ENCODE measurements around the gene PLCL2. TPM values are rescaled to one million over a fixed set of nuclear protein-coding genes. Genes with fewer than 3 reads are reported as not detected.

PLCL2 gene
- total and polyA plus RNA-seq, 2 donors (not counting 1 experiment from before 2014, with no cell fraction given): 21.7 to 55.2 TPM

- intact Hi-C loops (cut with micrococcal nuclease): no loop called here
- Histone ChIP-seq H3K9me3 (ENCODE audit: control extremely low read depth in 1 of 3, control insufficient read depth in 2 of 3, insufficient read depth in 1 of 3, low read length in 2 of 3) (no peaks in the 10 kb centered on the region), H3K9ac (ENCODE audit: low read length) (no peak overlapping the region), H3K27me3 (replicated peaks in 1 of 4; ENCODE audit: control extremely low read depth in 1 of 4, control insufficient read depth in 3 of 4, insufficient read depth in 4 of 4, low read length in 3 of 4) (no peaks in the 10 kb centered on the region), H3K4me2 (replicated peaks; ENCODE audit: low read depth, low read length, poor library complexity, severe bottlenecking) (no peak overlapping the region), H3K4me1 (ENCODE audit: control insufficient read depth in 2 of 2, insufficient read depth in 2 of 2, low read length in 2 of 2) (peaks cover 45 to 50% of the 10 kb centered on the region in 2 donors), H3K27ac (ENCODE audit: low read length in 2 of 2) (peak overlapping the region; percentile 93 to 97), H3K4me3 (ENCODE audit: control extremely low read depth in 1 of 5, extremely low read depth in 1 of 5, insufficient read depth in 1 of 5, low read depth in 2 of 5, low read length in 4 of 5) (no peak overlapping the region), H3K36me3 (replicated peaks in 1 of 2; ENCODE audit: control extremely low read depth in 1 of 2, control insufficient read depth in 1 of 2, extremely low read depth in 1 of 2, insufficient read depth in 2 of 2, low read length in 1 of 2) (no peaks in the 10 kb centered on the region), H4K20me1 (ENCODE audit: control insufficient read depth, insufficient read depth, low read length, poor library complexity, severe bottlenecking) (no peaks in the 10 kb centered on the region), H2AFZ (ENCODE audit: insufficient read depth, low read depth, low read length, poor library complexity, severe bottlenecking) (no peak overlapping the region), H3K79me2 (ENCODE audit: control insufficient read depth, insufficient read depth, low read length) (no peaks in the 10 kb centered on the region)
- peak overlapping the region; percentile 71 for H3K27ac Mint-ChIP-seq
- POLR2A ChIA-PET: interaction anchor here (0.6 kb wide), 1 partner anchor 40 kb away, joined by 3 read pairs; no protein-coding TSS in a partner anchor
- no CpG with 5 or more reads among the region's 2 CpGs for WGBS (ENCODE audit: insufficient coverage)
- no peaks in the 10 kb centered on the region for H3K27me3 Mint-ChIP-seq
- ATAC-seq (ENCODE audit: low read depth) (no peak), DNase-seq (no peak)
- peaks cover 58% of the 10 kb centered on the region for H3K4me1 Mint-ChIP-seq
- no peaks in the 10 kb centered on the region for H3K9me3 Mint-ChIP-seq (ENCODE audit: insufficient read depth)
- no peak overlapping the region for H3K4me3 Mint-ChIP-seq
- CTCF ChIA-PET: interaction anchor here (1.0 to 1.3 kb wide), 4 partner anchors 9 to 188 kb away, joined by 3 to 7 read pairs (median 4); partner anchors contain the start of gene PLCL2
- TF ChIP-seq EZH2 (IDR thresholded peaks at IDR 0.05; ENCODE audit: borderline replicate concordance, insufficient read depth, low read depth, low read length, poor library complexity, severe bottlenecking) (no peak), CTCF (IDR thresholded peaks at IDR 0.05) (no peak)
Measured at GRCh38 chr3:16844222-16844621, 40.5 kb upstream of the PLCL2 start.

GRCh38 chr3:16844791-16845190 lies 40.0 kb upstream of the PLCL2 start:
- TF ChIP-seq CTCF (IDR thresholded peaks at IDR 0.05): no peak
- Histone ChIP-seq H3K9ac (ENCODE audit: low read length) (no peak overlapping the region), H3K27ac (ENCODE audit: low read length in 2 of 2) (no peak overlapping the region), H3K79me2 (ENCODE audit: control insufficient read depth, insufficient read depth, low read length) (no peaks in the 10 kb centered on the region), H3K27me3 (replicated peaks in 1 of 4; ENCODE audit: control extremely low read depth in 1 of 4, control insufficient read depth in 3 of 4, insufficient read depth in 4 of 4, low read length in 3 of 4) (no peaks in the 10 kb centered on the region), H2AFZ (ENCODE audit: insufficient read depth, low read depth, low read length, poor library complexity, severe bottlenecking) (no peak overlapping the region), H3K36me3 (replicated peaks in 1 of 2; ENCODE audit: control extremely low read depth in 1 of 2, control insufficient read depth in 1 of 2, extremely low read depth in 1 of 2, insufficient read depth in 2 of 2, low read length in 1 of 2) (no peaks in the 10 kb centered on the region), H4K20me1 (ENCODE audit: control insufficient read depth, insufficient read depth, low read length, poor library complexity, severe bottlenecking) (no peaks in the 10 kb centered on the region), H3K4me3 (ENCODE audit: control extremely low read depth in 1 of 5, extremely low read depth in 1 of 5, insufficient read depth in 1 of 5, low read depth in 2 of 5, low read length in 4 of 5) (no peak overlapping the region), H3K9me3 (ENCODE audit: control extremely low read depth in 1 of 3, control insufficient read depth in 2 of 3, insufficient read depth in 1 of 3, low read length in 2 of 3) (no peaks in the 10 kb centered on the region), H3K4me2 (replicated peaks; ENCODE audit: low read depth, low read length, poor library complexity, severe bottlenecking) (no peak overlapping the region), H3K4me1 (ENCODE audit: control insufficient read depth in 2 of 2, insufficient read depth in 2 of 2, low read length in 2 of 2) (peaks cover 49 to 55% of the 10 kb centered on the region in 2 donors)
- intact Hi-C loops (cut with micrococcal nuclease): no loop called here
- DNase-seq: no peak
- POLR2A ChIA-PET: interaction anchor here (0.6 kb wide), 1 partner anchor 40 kb away, joined by 3 read pairs; no protein-coding TSS in a partner anchor
- no CpG with 5 or more reads among the region's 1 CpG for WGBS (ENCODE audit: insufficient coverage)
- Mint-ChIP-seq H3K27ac (peak overlapping the region; percentile 72), H3K4me3 (no peak overlapping the region), H3K4me1 (peaks cover 60% of the 10 kb centered on the region), H3K9me3 (ENCODE audit: insufficient read depth) (no peaks in the 10 kb centered on the region), H3K27me3 (no peaks in the 10 kb centered on the region)
- no peak for ATAC-seq (ENCODE audit: low read depth)
- CTCF ChIA-PET: interaction anchor here (1.0 to 1.3 kb wide), 4 partner anchors 8 to 188 kb away, joined by 3 to 7 read pairs (median 4); partner anchors contain the start of gene PLCL2

Data from B cell (primary cell).